ENCODE measurements around the gene DLL4.
"Not testable (repeated sequence)": the region's sequence is repeated elsewhere in the genome, so short reads cannot be mapped to it uniquely, and the experiment has no call there.

Gene DLL4

GRCh38 chr15:40958723-40959122 lies 29.6 kb downstream of the DLL4 start:
- no peak for DNase-seq (ENCODE audit: low spot score)

GRCh38 chr15:40959331-40960141 lies 30.4 kb downstream of the DLL4 start:
- DNase-seq (ENCODE audit: low spot score) = no peak

GRCh38 chr15:40960151-40960885 lies 31.2 kb downstream of the DLL4 start:
- no peak for DNase-seq (ENCODE audit: low spot score)

GRCh38 chr15:40960925-40961324 lies 31.8 kb downstream of the DLL4 start:
- DNase-seq (ENCODE audit: low spot score) = no peak

- not testable (repeated sequence) for DNase-seq (ENCODE audit: low spot score)
These were observed 32.6 kb downstream of the DLL4 start for GRCh38 chr15:40961740-40962139.

GRCh38 chr15:40962317-40962716 lies 33.2 kb downstream of the DLL4 start:
- DNase-seq (ENCODE audit: low spot score) = not testable (repeated sequence)

GRCh38 chr15:40963201-40963600 lies 34.1 kb downstream of the DLL4 start:
- no peak for DNase-seq (ENCODE audit: low spot score)

GRCh38 chr15:40964006-40964405 lies 34.9 kb downstream of the DLL4 start:
- DNase-seq (ENCODE audit: low spot score) = no peak

- no peak for DNase-seq (ENCODE audit: low spot score)
These were observed 35.5 kb downstream of the DLL4 start for GRCh38 chr15:40964634-40965033.

GRCh38 chr15:40968290-40969085 lies 39.3 kb downstream of the DLL4 start:
- DNase-seq (ENCODE audit: low spot score) = no peak

- DNase-seq (ENCODE audit: low spot score) = no peak
These were observed 40.2 kb downstream of the DLL4 start for GRCh38 chr15:40969363-40969762.

- DNase-seq (ENCODE audit: low spot score) = no peak
These were observed 45.7 kb downstream of the DLL4 start for GRCh38 chr15:40974879-40975278.

GRCh38 chr15:40976819-40977218 lies 47.7 kb downstream of the DLL4 start:
- DNase-seq (ENCODE audit: low spot score) = no peak

- no peak for DNase-seq (ENCODE audit: low spot score)
These were observed 49.0 kb downstream of the DLL4 start for GRCh38 chr15:40978141-40978540.

- DNase-seq (ENCODE audit: low spot score) = no peak
These were observed 49.4 kb downstream of the DLL4 start for GRCh38 chr15:40978562-40978961.

- no peak for DNase-seq (ENCODE audit: low spot score)
These were observed 52.0 kb downstream of the DLL4 start for GRCh38 chr15:40981186-40981585.

GRCh38 chr15:40982855-40983254 lies 53.7 kb downstream of the DLL4 start:
- no peak for DNase-seq (ENCODE audit: low spot score)

GRCh38 chr15:40984406-40984805 lies 55.3 kb downstream of the DLL4 start:
- no peak for DNase-seq (ENCODE audit: low spot score)

- no peak for DNase-seq (ENCODE audit: low spot score)
These were observed 55.8 kb downstream of the DLL4 start for GRCh38 chr15:40984964-40985363.

GRCh38 chr15:40985541-40986330 lies 56.6 kb downstream of the DLL4 start:
- DNase-seq (ENCODE audit: low spot score) = no peak

GRCh38 chr15:40986820-40987219 lies 57.7 kb downstream of the DLL4 start:
- no peak for DNase-seq (ENCODE audit: low spot score)

GRCh38 chr15:40988156-40988555 lies 59.0 kb downstream of the DLL4 start:
- DNase-seq (ENCODE audit: low spot score) = no peak
